G401 (cell line): ENCODE data around the gene MMS22L. TPM values are rescaled to one million over a fixed set of nuclear protein-coding genes. Genes with fewer than 3 reads are reported as not detected.
"Not testable (repeated sequence)": the region's sequence is repeated elsewhere in the genome, so short reads cannot be mapped to it uniquely, and the experiment has no call there.

Experiments
- DNase-seq: peaks from one replicate; pipeline ENCODE4 v3.0.0-alpha.2; 2015; ENCODE audit warnings: low spot score
- in situ Hi-C: cut with HindIII; loops from 2 replicates; pipeline ENCODE4 v1.10.0; 2016; ENCODE audit warnings: low sequenced_read_pairs, mixed read lengths
- total RNA-seq: library from RNA; depleted of rRNA; stranded (reverse); fragments of >200 nt; shearing (Covaris generic); gene quantifications from 2 replicates; pipeline ENCODE4 v1.2.3, GENCODE V29; 2014

The MMS22L gene
- total RNA-seq, 1 experiment from 2014 or later, result 31.2 TPM

- in situ Hi-C loops, result no loop called here
- no peak for DNase-seq
Observed at GRCh38 chr6:97246842-97247241, 36.2 kb downstream of the MMS22L start.

- in situ Hi-C loops, result no loop called here
- DNase-seq, result no peak
Observed at GRCh38 chr6:97240222-97240621, 42.8 kb downstream of the MMS22L start.

- in situ Hi-C loops, result no loop called here
- DNase-seq, result no peak
Observed at GRCh38 chr6:97231911-97232310, 51.1 kb downstream of the MMS22L start.

GRCh38 chr6:97222903-97223302 lies 60.1 kb downstream of the MMS22L start:
- in situ Hi-C loops, result no loop called here
- no peak for DNase-seq

- no peak for DNase-seq
- in situ Hi-C loops, result no loop called here
Observed at GRCh38 chr6:97218912-97219311, 64.1 kb downstream of the MMS22L start.

GRCh38 chr6:97215157-97215769 lies 67.8 kb downstream of the MMS22L start:
- in situ Hi-C loops, result no loop called here
- DNase-seq, result peak; percentile 43

- no peak for DNase-seq
- in situ Hi-C loops, result no loop called here
Observed at GRCh38 chr6:97214671-97215070, 68.3 kb downstream of the MMS22L start.

GRCh38 chr6:97207383-97207782 lies 75.6 kb downstream of the MMS22L start:
- DNase-seq, result no peak
- in situ Hi-C loops, result no loop called here

- no peak for DNase-seq
- in situ Hi-C loops, result no loop called here
Observed at GRCh38 chr6:97205966-97206365, 77.0 kb downstream of the MMS22L start.

GRCh38 chr6:97203343-97203742 lies 79.7 kb downstream of the MMS22L start:
- in situ Hi-C loops, result no loop called here
- no peak for DNase-seq

GRCh38 chr6:97198046-97198565 lies 84.9 kb downstream of the MMS22L start:
- in situ Hi-C loops, result no loop called here
- no peak for DNase-seq

- in situ Hi-C loops, result no loop called here
- peak; percentile 60 for DNase-seq
Observed at GRCh38 chr6:97195117-97195516, 87.9 kb downstream of the MMS22L start.

GRCh38 chr6:97189767-97190166 lies 93.2 kb downstream of the MMS22L start:
- no peak for DNase-seq
- in situ Hi-C loops, result no loop called here

GRCh38 chr6:97187951-97188350 lies 95.1 kb downstream of the MMS22L start:
- in situ Hi-C loops, result no loop called here
- DNase-seq, result no peak

GRCh38 chr6:97186416-97186999 lies 96.5 kb downstream of the MMS22L start:
- in situ Hi-C loops, result no loop called here
- DNase-seq, result peak; percentile 67

GRCh38 chr6:97177905-97178304 lies 105.1 kb downstream of the MMS22L start:
- DNase-seq, result no peak
- in situ Hi-C loops, result no loop called here

GRCh38 chr6:97176468-97176867 lies 106.5 kb downstream of the MMS22L start:
- in situ Hi-C loops, result no loop called here

GRCh38 chr6:97175806-97176205 lies 107.2 kb downstream of the MMS22L start:
- DNase-seq, result no peak
- in situ Hi-C loops, result no loop called here

More at GRCh38 chr6:97176468-97176867, 106.5 kb downstream of the MMS22L start:
- no peak for DNase-seq

- in situ Hi-C loops, result no loop called here
- no peak for DNase-seq
Observed at GRCh38 chr6:97174471-97174870, 108.5 kb downstream of the MMS22L start.

- in situ Hi-C loops, result no loop called here
- DNase-seq, result no peak
Observed at GRCh38 chr6:97160280-97160679, 122.7 kb downstream of the MMS22L start.

GRCh38 chr6:97155447-97155846 lies 127.6 kb downstream of the MMS22L start:
- DNase-seq, in situ Hi-C loops: not testable (repeated sequence)
